LNCAP (cell line): ENCODE measurements around the gene LPCAT1.

Source experiments
- CTCF ChIP-seq: fragments of 450-650 bp; IDR thresholded peaks from 2 replicates; pipeline ENCODE4 v1.5.1; 2017; ENCODE audit warnings: mild to moderate bottlenecking

The LPCAT1 gene

GRCh38 chr5:1523480-1523792, 324 bp downstream of the LPCAT1 start:
- TF ChIP-seq CTCF = no peak

- no peak for TF ChIP-seq CTCF
Observed at GRCh38 chr5:1522601-1523479, 920 bp downstream of the LPCAT1 start.

GRCh38 chr5:1521671-1522600, 1.8 kb downstream of the LPCAT1 start:
- TF ChIP-seq CTCF = no peak

GRCh38 chr5:1520791-1521453, 2.8 kb downstream of the LPCAT1 start:
- no peak for TF ChIP-seq CTCF

GRCh38 chr5:1519631-1520210, 4.0 kb downstream of the LPCAT1 start:
- no peak for TF ChIP-seq CTCF

- TF ChIP-seq CTCF = no peak
Observed at GRCh38 chr5:1517838-1518237, 5.9 kb downstream of the LPCAT1 start.
